ENCODE results near the gene ADORA2B.

Gene ADORA2B

GRCh38 chr17:15970500-15970899 lies 25.6 kb downstream of the ADORA2B start:
- no peak for TF ChIP-seq CTCF (IDR thresholded peaks at IDR 0.05; ENCODE audit: low read depth, low read length)
- no peak for DNase-seq (ENCODE audit: low read depth in 2 of 2)
- H3K4me3 ChIP-seq (replicated peaks in 1 of 2; ENCODE audit: low read depth in 2 of 2, low read length in 2 of 2) = no peak overlapping the region

GRCh38 chr17:15971098-15971678 lies 26.3 kb downstream of the ADORA2B start:
- TF ChIP-seq CTCF (IDR thresholded peaks at IDR 0.05; ENCODE audit: low read depth, low read length) = no peak
- DNase-seq (ENCODE audit: low read depth in 2 of 2) = no peak

GRCh38 chr17:15971882-15972281 lies 27.0 kb downstream of the ADORA2B start:
- DNase-seq (ENCODE audit: low read depth in 2 of 2) = no peak
- no peak overlapping the region for H3K4me3 ChIP-seq (replicated peaks in 1 of 2; ENCODE audit: low read depth in 2 of 2, low read length in 2 of 2)
- no peak for TF ChIP-seq CTCF (IDR thresholded peaks at IDR 0.05; ENCODE audit: low read depth, low read length)

More at GRCh38 chr17:15971098-15971678, 26.3 kb downstream of the ADORA2B start:
- H3K4me3 ChIP-seq (replicated peaks in 1 of 2; ENCODE audit: low read depth in 2 of 2, low read length in 2 of 2) = no peak overlapping the region

- no peak for TF ChIP-seq CTCF (IDR thresholded peaks at IDR 0.05; ENCODE audit: low read depth, low read length)
- no peak for DNase-seq (ENCODE audit: low read depth in 2 of 2)
- H3K4me3 ChIP-seq (replicated peaks in 1 of 2; ENCODE audit: low read depth in 2 of 2, low read length in 2 of 2) = no peak overlapping the region
Measured at GRCh38 chr17:15972497-15972951, 27.6 kb downstream of the ADORA2B start.

- no peak for TF ChIP-seq CTCF (IDR thresholded peaks at IDR 0.05; ENCODE audit: low read depth, low read length)
- DNase-seq (ENCODE audit: low read depth in 2 of 2) = no peak
- H3K4me3 ChIP-seq (replicated peaks in 1 of 2; ENCODE audit: low read depth in 2 of 2, low read length in 2 of 2) = no peak overlapping the region
Measured at GRCh38 chr17:15973016-15973415, 28.1 kb downstream of the ADORA2B start.

- TF ChIP-seq CTCF (IDR thresholded peaks at IDR 0.05; ENCODE audit: low read depth, low read length) = no peak
- DNase-seq (ENCODE audit: low read depth in 2 of 2) = no peak
- no peak overlapping the region for H3K4me3 ChIP-seq (replicated peaks in 1 of 2; ENCODE audit: low read depth in 2 of 2, low read length in 2 of 2)
Measured at GRCh38 chr17:15973834-15974233, 28.9 kb downstream of the ADORA2B start.

- no peak overlapping the region for H3K4me3 ChIP-seq (replicated peaks in 1 of 2; ENCODE audit: low read depth in 2 of 2, low read length in 2 of 2)
- TF ChIP-seq CTCF (IDR thresholded peaks at IDR 0.05; ENCODE audit: low read depth, low read length) = no peak
- DNase-seq (ENCODE audit: low read depth in 2 of 2) = no peak
Measured at GRCh38 chr17:15977894-15978293, 33.0 kb downstream of the ADORA2B start.

Measured in cardiac fibroblast (primary cell).